ENCODE results near the gene SIAH1.
"Not testable (repeated sequence)": the region's sequence is repeated elsewhere in the genome, so short reads cannot be mapped to it uniquely, and the experiment has no call there.

Gene SIAH1

DNA sequence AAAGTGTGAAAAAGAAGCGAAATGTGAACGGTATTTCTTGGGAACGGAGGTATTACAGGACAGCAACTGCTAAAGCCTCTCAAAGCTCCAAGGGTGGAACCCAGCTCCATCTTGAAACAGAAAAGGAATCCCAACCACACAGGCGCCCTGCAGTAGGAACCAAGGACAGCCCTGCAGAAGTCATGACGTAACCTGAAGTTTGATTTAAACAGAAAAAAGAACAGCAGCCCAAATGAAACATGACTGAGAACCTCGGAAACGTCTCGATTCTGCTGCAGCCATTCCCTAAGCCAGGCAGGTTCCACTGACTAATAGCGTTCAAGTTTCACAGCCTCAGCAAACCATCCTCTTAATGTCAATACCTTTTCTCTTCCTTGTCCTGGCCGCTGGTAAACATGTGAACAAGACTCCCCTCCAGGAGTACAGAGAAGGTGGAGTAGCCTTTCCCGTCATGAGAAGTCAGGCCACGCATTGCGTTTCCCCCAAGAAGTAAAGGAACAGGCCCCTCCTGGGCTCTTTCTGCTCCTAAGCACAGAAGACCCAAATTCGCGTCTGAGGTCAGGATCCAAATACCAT lies 20.1 kb downstream of the SIAH1 start:
- no peak for DNase-seq

- no peak for DNase-seq
These were observed 23.6 kb downstream of the SIAH1 start for GRCh38 chr16:48361540-48362144.

GRCh38 chr16:48361012-48361411 lies 24.2 kb downstream of the SIAH1 start:
- DNase-seq = no peak

- no peak for DNase-seq
These were observed 25.2 kb downstream of the SIAH1 start for GRCh38 chr16:48359983-48360382.

DNA sequence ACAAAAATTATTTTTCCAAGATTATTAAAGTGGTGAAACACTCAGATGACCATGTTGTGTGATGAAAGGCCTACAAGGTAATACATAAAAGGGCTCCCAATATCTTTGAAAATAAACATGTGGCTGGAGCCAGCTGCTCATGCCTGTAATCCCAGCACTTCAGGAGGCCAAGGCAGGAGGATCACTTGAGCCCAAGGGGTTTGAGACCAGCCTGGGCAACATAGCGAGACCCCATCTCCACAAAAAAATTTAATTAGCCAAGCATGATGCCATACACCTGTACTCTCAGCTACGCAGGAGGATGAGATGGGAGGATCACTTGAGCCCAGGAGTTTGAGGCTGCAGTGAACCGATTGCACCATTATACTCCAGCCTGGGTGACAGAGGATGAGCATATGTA lies 26.8 kb downstream of the SIAH1 start:
- no peak for DNase-seq

DNA sequence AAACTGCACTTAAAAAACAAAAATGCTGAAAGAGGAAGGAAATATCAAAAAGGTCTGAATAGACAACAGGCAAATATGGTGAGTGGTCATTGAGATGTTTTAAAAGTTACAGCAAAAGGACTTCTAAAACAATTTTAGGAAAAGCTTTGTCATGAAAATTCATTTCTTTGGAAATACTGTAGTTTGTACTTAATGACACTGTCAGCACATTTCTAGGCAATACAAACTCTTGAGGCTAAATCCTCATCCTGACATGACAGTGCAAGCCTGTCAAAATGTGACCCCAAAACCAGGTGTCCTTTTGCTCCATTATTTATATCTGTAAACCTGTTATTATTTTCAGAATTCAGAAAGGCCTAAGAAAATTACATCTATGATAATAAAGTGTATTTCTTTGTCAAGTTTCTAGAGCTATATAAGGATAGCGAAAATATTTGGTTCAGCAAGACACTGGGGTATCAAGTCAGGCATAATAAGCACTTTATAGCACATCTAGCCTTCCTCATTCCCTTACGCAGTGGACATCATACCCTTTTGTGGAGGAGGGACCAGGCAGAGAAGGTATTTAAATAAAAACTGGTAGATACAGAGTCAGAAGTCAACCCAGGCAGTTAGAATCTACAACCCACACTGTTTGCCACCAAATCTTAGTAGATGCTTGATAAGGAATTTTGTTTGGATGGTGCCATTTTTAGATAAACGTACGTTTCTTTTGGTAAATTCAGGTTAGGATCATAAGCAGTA lies 28.4 kb downstream of the SIAH1 start:
- DNase-seq = no peak

DNA sequence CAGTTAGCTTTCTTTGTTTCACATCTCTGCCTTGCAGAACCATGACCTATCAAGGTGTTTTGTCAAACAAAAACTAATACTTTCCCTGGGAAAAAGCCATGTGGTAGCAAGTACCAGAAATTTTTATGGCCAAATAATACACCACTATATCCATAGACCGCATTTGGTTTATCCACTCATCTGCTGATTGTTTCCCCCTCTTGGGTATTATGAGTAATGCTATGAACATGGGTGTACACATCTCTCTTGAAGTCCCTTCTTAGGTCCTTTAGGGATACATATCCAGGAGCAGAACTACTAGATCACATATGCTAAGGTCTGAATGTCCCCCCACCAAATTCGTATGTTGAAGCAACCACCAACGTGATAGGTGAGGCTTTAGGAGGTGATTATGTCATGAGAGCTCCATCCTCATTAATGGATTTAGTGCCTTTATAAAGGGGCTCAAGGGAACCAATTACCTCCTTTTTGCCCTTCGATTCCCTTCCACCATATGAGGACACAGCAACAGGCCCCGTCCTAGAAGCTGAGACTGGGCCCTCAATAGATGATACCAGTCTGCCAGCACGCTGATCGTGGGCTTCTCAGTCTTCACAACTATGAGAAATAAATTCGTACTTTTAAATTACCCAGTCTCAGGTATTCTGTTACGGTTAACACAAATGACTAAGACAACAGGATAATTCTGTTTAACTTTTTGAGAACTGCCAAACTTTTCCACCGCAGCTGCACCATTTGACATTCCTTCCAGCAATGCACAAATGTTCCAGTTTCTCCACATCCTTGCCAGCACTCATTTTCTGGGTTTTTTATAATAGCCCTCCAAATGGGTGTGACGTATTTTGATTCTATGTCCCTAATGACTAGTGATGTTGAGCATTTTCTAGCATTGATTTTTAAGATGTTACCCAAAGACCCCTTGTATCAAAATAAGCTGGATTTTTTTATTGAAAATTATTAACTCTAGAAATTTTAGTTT lies 30.0 kb downstream of the SIAH1 start:
- DNase-seq = no peak

DNA sequence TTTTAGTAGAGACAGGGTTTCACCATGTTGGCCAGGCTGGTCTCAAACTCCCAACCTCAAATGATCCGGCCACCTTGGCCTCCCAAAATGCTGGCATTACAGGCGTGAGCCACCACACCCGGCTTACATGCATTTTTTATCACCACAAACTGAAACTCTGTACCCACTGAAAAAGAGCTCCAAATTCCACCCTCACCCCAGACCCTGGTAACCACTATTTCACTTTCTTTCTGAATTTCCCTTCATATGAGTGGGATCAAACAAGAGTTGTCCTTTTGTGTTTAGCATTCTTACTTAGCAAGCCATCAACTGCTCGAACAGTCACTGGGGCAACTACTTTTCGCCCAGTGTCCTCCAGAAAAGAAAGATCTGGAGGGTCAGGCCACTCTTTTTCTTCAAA lies 30.8 kb downstream of the SIAH1 start:
- DNase-seq = not testable (repeated sequence)

DNA sequence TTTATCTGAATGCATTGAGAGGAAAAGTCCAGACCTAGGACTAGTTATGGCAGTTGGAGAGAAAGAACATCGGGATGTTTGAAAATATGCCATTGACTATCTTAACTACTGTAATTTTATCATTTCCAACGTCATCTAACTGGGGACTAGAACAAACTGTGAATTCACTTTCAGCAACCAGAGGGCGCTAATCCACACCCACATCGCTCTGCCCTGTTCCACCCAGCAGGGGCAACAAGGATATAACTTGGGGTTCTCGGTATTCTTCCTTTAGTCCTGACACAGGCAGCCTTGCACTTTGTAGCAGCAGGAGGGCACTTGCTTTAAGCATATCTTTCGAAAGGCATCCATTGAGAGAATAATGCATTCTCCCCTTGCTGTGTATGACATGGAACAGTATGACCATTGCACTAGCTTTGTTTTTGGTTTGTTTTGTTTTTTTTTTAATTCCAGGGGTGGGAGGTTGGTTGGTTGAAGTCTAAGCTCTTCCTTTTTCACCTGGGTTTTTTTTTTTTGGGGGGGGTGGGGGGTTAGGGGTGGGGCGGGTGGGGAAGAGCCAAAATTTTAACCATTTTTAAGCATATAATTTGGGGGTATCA lies 31.5 kb downstream of the SIAH1 start:
- peak; percentile 49 for DNase-seq

- DNase-seq = no peak
These were observed 32.4 kb downstream of the SIAH1 start for GRCh38 chr16:48352648-48353390.

DNA sequence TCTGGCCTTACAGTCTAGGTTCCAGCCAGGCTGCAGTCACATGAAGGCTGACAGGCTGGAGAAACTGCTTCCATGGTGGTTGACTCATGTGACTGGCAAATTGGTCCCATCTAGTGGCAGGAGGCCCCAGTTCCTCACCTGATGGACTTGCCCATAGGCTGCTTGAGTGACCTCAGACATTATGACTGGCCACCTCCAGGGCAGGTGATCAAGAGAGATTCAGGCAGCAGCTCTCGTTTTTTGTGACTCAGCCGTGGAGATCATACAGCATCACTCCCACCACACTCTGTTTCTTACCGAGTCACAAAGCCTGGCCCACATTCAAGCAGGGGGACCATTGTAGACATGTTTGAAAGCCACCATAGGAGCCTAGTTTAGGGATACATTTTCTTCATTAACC lies 34.5 kb downstream of the SIAH1 start:
- no peak for DNase-seq

DNA sequence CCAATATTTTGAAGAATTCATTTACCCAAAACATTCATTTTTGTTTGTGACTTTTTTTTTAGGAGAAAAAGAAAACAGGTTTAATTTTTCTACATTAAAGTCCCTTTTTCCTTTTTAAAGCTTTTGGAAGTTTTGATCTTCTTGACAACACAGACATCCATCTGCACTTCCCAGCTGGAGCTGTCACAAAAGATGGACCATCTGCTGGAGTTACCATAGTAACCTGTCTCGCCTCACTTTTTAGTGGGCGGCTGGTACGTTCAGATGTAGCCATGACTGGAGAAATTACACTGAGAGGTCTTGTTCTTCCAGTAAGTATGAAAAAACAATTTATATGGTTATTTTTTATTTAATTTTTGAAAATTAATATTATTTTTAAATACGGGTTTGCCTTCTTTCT lies 37.2 kb downstream of the SIAH1 start:
- DNase-seq = no peak

GRCh38 chr16:48347191-48347865 lies 37.9 kb downstream of the SIAH1 start:
- DNase-seq = no peak

GRCh38 chr16:48342591-48342990 lies 42.6 kb downstream of the SIAH1 start:
- no peak for DNase-seq

GRCh38 chr16:48340054-48340453 lies 45.2 kb downstream of the SIAH1 start:
- no peak for DNase-seq

GRCh38 chr16:48335961-48336360 lies 49.3 kb downstream of the SIAH1 start:
- no peak for DNase-seq

DNA sequence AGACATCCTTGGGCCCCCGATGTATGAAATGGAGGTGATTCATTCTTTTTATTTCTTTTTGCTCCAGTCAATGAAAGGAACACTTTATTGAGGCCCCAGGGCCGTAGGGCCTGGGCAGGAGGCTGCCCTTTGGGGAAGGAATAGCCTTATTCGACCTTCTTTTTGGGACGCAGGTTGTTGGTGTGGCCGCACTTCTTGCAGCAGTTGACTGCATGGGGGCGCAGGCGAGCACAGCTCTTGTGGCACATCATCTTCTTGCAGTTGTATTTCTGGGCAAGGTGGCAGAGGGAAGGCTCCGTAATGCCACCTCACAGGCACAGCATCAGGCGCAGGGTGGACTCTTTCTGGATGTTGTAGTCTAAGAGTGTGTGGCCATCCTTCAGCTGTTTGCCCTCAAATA lies 50.9 kb downstream of the SIAH1 start:
- DNase-seq = no peak

- DNase-seq = no peak
These were observed 52.2 kb downstream of the SIAH1 start for GRCh38 chr16:48332978-48333377.

GRCh38 chr16:48330841-48331192 lies 54.4 kb downstream of the SIAH1 start:
- DNase-seq = no peak

- DNase-seq = no peak
These were observed 54.9 kb downstream of the SIAH1 start for GRCh38 chr16:48330189-48330840.

DNA sequence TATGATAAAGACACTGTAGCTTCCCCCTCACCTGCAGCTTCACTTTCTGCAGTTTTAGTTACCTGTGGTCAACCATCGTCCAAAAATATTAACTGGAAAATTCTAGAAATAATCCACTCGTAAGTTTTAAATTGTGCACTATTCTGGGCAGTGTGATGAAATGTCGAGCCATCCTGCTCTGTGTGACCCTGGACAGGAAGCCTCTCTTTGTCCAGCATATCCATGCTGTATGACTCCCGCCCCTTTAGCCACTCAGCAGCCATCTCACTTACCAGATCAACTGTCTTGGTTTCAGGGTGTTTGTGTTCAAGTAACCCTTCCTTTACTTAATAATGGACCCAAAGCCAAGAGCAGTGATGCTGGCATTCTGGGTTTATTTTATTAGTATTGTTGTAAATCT lies 56.1 kb downstream of the SIAH1 start:
- DNase-seq = no peak

All from NCI-H1105 (cell line).